ENCODE measurements around the gene CAMK2N1. TPM values are rescaled to one million over a fixed set of nuclear protein-coding genes. Genes with fewer than 3 reads are reported as not detected.

The CAMK2N1 gene
- 65.7 TPM for total RNA-seq

DNA sequence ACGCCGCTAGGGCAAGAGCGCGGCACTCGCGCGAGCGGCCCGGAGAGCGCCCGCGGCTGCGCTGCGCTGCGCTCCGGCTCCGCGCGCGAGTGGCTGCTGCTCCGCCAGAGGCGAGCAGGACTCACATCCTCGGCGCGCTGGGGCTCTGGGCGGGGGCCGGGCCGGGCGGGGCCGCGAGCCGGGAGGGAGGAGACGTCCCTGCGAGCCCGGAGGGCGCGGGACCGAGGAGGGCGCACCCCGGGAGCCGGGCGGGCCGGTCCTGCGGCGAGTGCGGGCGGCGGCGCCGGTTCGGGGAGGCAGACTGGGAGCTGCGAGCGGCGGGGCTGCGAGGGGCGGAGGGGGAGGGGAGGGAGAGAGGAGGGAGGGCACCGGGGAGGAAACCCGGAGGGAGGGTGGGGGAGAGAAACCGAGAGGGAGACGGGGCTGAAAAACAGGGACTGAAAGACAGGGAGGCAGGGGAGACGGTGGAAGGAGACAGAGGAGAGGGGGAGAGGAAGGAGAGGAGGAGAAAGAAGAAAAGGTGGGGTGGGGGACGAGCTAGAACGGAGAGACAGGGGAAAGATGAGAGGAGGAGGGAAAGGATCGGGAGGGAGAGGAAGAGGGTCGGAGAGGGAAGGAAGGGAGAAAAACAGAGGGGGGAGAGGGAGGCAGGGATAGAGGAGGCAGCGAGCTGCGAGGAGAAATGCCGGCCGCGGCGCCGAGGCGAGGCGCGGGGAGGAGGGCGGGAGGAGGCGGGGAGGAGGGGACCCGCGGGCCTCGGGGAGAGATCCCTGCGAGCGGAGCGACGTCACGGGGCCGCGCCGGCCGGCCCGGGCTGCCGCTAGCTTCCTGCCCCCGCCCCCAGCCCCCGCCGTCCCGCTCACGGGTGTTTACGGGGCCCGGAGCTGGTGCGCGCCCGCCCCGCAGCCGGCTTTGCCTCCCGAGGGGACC lies at the start of gene CAMK2N1:
TSS of gene CAMK2N1 (minus strand) at position 684 of the 930 bp plus-strand sequence. CDS start 831 bp downstream, outside the sequence.

DNA sequence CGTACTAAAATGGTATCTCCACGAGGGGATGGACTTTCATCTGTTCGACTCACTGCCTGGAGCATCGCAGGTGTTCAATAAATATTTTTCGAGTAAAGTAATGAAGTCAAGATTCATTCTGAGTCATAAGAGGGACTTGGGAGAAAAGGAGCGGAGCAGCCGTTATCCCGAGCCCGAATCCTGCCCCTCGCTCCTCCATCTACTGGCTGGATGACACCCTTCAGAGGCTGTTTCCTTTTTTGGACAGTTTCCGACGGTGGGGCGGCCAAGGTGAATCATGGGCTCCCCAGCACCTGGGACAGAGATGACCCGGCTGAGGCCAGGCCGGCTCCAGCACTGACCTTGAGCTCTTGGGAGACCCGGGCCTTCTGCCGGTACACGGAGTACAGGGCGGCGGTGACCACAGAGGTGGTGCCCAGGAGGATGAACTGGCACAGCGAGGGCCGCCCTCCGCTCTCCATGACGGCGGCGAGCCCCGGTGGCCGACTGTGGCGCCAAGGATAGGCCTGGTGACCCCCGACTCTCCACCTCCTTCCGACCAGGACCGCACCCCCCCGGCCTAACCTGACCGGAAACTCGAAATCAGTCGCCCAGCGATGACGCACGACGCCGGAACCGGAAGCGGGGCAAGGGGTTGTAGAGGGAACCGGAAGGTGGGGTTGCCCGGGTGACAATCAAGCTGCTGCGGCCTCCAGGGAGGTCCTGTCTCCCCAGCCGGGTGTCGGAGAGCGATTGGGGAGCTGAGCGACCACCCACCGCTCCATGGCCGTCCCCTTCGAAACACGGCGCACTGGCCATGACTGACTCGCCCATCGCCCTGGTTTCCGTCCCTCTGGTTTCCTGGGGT lies 21.8 kb upstream of the CAMK2N1 start, which contains the start of gene MUL1:
TSS of gene MUL1 (minus strand) at position 588 of the 847 bp plus-strand sequence. CDS start at position 461, 127 bp downstream.

Other genes with a start within 250 kb of the CAMK2N1 start
- 0.63 TPM for gene VWA5B1, start 195.3 kb downstream of the CAMK2N1 start, total RNA-seq
- 14.4 TPM for gene MUL1, start 21.9 kb upstream of the CAMK2N1 start, total RNA-seq
- 0.63 TPM for gene FAM43B, start 66.4 kb upstream of the CAMK2N1 start, total RNA-seq
- gene CDA, start 102.9 kb upstream of the CAMK2N1 start, total RNA-seq = not detected
- gene PINK1, start 147.2 kb upstream of the CAMK2N1 start, total RNA-seq = 82.6 TPM
- 91.4 TPM for gene DDOST, start 175.2 kb upstream of the CAMK2N1 start, total RNA-seq
- gene KIF17, start 231.8 kb upstream of the CAMK2N1 start, total RNA-seq = 5.9 TPM
- 0.31 TPM for gene SH2D5, start 246.5 kb upstream of the CAMK2N1 start, total RNA-seq